ENCODE measurements around the gene DTNB. TPM values are rescaled to one million over a fixed set of nuclear protein-coding genes. Genes with fewer than 3 reads are reported as not detected.

DTNB gene
- total RNA-seq, 1 experiment from 2014 or later, result 19.6 TPM

- H3K27ac ChIP-seq (ENCODE audit: low read depth, low read length, poor library complexity, severe bottlenecking), result no peak overlapping the region
- intact Hi-C loops (cut with micrococcal nuclease; ENCODE audit: unreplicated experiment), result no loop called here
- H3K4me3 ChIP-seq (ENCODE audit: low read depth, low read length, poor library complexity, severe bottlenecking), result no peak overlapping the region
- peaks cover 5% of the 10 kb centered on the region for H3K4me1 ChIP-seq (ENCODE audit: insufficient read depth, low read length, poor library complexity, severe bottlenecking)
- no peaks in the 10 kb centered on the region for H3K9me3 ChIP-seq (ENCODE audit: low read depth, low read length, poor library complexity, severe bottlenecking)
- DNase-seq (ENCODE audit: low spot score), result no peak
- no peaks in the 10 kb centered on the region for H3K36me3 ChIP-seq (ENCODE audit: insufficient read depth, low read length, poor library complexity, severe bottlenecking)
- ChIA-PET POLR2A (ENCODE audit: low non-redundant PET) (no interaction called here), CTCF (no interaction called here)
- no peaks in the 10 kb centered on the region for H3K27me3 ChIP-seq (replicated peaks; ENCODE audit: insufficient read depth, low read depth, low read length, poor library complexity)
- BruUV-seq (replicated peaks), result no TSS peak
- TF ChIP-seq CTCF (conservative IDR thresholded peaks at IDR 0.05; ENCODE audit: low read depth, low read length) (no peak), EZH2 (IDR thresholded peaks at IDR 0.05; ENCODE audit: borderline replicate concordance, low read depth, low read length, poor library complexity, severe bottlenecking) (no peak)
Measured at GRCh38 chr2:25402477-25402876, 270.9 kb downstream of the DTNB start.

- H3K4me3 ChIP-seq (ENCODE audit: low read depth, low read length, poor library complexity, severe bottlenecking), result no peak overlapping the region
- ChIA-PET CTCF (no interaction called here), POLR2A (ENCODE audit: low non-redundant PET) (no interaction called here)
- no peak overlapping the region for H3K27ac ChIP-seq (ENCODE audit: low read depth, low read length, poor library complexity, severe bottlenecking)
- peaks cover 5% of the 10 kb centered on the region for H3K4me1 ChIP-seq (ENCODE audit: insufficient read depth, low read length, poor library complexity, severe bottlenecking)
- H3K9me3 ChIP-seq (ENCODE audit: low read depth, low read length, poor library complexity, severe bottlenecking), result no peaks in the 10 kb centered on the region
- H3K27me3 ChIP-seq (replicated peaks; ENCODE audit: insufficient read depth, low read depth, low read length, poor library complexity), result no peaks in the 10 kb centered on the region
- H3K36me3 ChIP-seq (ENCODE audit: insufficient read depth, low read length, poor library complexity, severe bottlenecking), result no peaks in the 10 kb centered on the region
- no TSS peak for BruUV-seq (replicated peaks)
- TF ChIP-seq CTCF (conservative IDR thresholded peaks at IDR 0.05; ENCODE audit: low read depth, low read length) (no peak), EZH2 (IDR thresholded peaks at IDR 0.05; ENCODE audit: borderline replicate concordance, low read depth, low read length, poor library complexity, severe bottlenecking) (no peak)
- intact Hi-C loops (cut with micrococcal nuclease; ENCODE audit: unreplicated experiment), result no loop called here
- no peak for DNase-seq (ENCODE audit: low spot score)
Measured at GRCh38 chr2:25401307-25402026, 271.9 kb downstream of the DTNB start.

GRCh38 chr2:25400576-25401216 is 272.7 kb downstream of the DTNB start:
- TF ChIP-seq CTCF (conservative IDR thresholded peaks at IDR 0.05; ENCODE audit: low read depth, low read length) (no peak), EZH2 (IDR thresholded peaks at IDR 0.05; ENCODE audit: borderline replicate concordance, low read depth, low read length, poor library complexity, severe bottlenecking) (no peak)
- no peak overlapping the region for H3K27ac ChIP-seq (ENCODE audit: low read depth, low read length, poor library complexity, severe bottlenecking)
- intact Hi-C loops (cut with micrococcal nuclease; ENCODE audit: unreplicated experiment), result no loop called here
- H3K27me3 ChIP-seq (replicated peaks; ENCODE audit: insufficient read depth, low read depth, low read length, poor library complexity), result no peaks in the 10 kb centered on the region
- CTCF ChIA-PET, result no interaction called here
- H3K4me1 ChIP-seq (ENCODE audit: insufficient read depth, low read length, poor library complexity, severe bottlenecking), result peaks cover 5% of the 10 kb centered on the region
- POLR2A ChIA-PET (ENCODE audit: low non-redundant PET), result no interaction called here
- DNase-seq (ENCODE audit: low spot score), result no peak
- H3K9me3 ChIP-seq (ENCODE audit: low read depth, low read length, poor library complexity, severe bottlenecking), result no peaks in the 10 kb centered on the region
- no TSS peak for BruUV-seq (replicated peaks)
- no peaks in the 10 kb centered on the region for H3K36me3 ChIP-seq (ENCODE audit: insufficient read depth, low read length, poor library complexity, severe bottlenecking)
- no peak overlapping the region for H3K4me3 ChIP-seq (ENCODE audit: low read depth, low read length, poor library complexity, severe bottlenecking)

Measured in A673 (cell line).